ENCODE results near the gene CLCN6.

Gene CLCN6

DNA sequence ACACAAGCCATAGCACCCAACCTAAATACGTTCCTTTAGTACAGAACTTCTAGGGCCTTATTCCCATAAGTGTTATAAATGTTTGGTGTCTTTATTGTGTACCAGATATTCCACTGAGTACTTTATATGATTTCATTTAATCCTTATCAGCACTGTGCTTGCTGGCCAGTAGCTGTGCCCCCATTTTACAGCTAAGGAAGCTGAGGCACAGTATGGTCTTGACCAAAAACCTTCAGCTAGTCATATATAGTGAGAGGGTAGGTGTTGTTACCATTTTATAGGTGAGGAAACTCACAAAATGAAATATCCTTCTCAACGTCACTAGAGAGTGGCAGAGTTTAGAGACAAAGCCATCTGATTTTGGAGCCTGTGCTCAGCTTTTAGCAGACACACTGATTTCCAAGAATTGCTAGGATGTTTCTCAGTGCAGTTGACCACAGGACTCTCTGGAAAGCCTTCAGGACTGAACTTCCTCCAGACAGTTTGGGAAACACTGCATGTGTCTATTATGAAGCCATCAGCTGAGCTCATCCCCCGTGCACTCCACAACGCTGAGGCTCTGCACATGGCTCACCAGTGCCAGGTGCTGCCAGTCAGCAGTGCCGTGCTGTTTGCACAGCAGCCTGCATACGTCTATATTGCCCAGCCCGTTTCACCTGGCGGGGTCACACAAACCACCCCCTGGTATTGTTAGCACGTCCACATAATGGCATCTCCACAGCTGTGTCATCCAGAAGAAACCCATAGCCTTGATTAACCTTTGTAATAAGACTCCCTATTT, 26.1 kb downstream of the CLCN6 start:
- no peak for FAIRE-seq

GRCh38 chr1:11833497-11833896, 27.5 kb downstream of the CLCN6 start:
- no peak for FAIRE-seq

- no peak for FAIRE-seq
Observed at GRCh38 chr1:11833900-11834299, 27.9 kb downstream of the CLCN6 start.

DNA sequence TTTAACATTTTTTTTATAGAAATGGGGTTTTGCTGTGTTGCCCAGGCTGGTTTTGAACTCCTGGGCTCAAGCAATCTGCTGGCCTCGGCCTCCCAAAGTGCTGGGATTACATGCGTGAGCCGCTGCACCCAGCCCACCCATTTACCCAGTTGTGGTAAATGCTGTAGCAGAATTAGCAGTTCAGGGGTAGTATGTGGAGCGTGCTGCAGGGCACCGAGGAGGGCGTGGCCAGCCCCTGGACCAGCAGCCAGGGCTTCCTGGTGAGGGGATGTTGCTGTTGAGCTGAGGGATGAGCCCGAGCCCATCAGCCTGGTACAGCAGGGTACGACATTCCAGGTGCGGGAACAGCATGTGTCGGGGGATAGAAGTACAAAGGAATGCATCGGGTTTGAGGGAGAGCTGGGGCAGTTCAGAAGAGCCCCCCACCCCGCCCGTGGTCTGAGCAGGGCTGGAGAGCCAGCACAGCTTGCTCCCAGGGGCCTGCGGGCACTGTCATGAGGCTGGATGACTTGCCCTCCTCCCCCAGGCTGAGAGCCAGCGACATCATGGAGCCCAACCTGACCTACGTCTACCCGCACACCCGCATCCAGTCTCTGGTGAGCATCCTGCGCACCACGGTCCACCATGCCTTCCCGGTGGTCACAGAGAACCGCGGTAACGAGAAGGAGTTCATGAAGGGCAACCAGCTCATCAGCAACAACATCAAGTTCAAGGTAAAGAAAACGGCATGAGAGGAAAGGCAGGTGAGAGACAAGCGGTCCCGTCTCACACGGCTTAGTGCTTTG, 29.6 kb downstream of the CLCN6 start:
- FAIRE-seq, result no peak

- FAIRE-seq, result no peak
Observed at GRCh38 chr1:11836955-11837766, 31.2 kb downstream of the CLCN6 start.

GRCh38 chr1:11837767-11838348, 31.9 kb downstream of the CLCN6 start:
- FAIRE-seq, result no peak

DNA sequence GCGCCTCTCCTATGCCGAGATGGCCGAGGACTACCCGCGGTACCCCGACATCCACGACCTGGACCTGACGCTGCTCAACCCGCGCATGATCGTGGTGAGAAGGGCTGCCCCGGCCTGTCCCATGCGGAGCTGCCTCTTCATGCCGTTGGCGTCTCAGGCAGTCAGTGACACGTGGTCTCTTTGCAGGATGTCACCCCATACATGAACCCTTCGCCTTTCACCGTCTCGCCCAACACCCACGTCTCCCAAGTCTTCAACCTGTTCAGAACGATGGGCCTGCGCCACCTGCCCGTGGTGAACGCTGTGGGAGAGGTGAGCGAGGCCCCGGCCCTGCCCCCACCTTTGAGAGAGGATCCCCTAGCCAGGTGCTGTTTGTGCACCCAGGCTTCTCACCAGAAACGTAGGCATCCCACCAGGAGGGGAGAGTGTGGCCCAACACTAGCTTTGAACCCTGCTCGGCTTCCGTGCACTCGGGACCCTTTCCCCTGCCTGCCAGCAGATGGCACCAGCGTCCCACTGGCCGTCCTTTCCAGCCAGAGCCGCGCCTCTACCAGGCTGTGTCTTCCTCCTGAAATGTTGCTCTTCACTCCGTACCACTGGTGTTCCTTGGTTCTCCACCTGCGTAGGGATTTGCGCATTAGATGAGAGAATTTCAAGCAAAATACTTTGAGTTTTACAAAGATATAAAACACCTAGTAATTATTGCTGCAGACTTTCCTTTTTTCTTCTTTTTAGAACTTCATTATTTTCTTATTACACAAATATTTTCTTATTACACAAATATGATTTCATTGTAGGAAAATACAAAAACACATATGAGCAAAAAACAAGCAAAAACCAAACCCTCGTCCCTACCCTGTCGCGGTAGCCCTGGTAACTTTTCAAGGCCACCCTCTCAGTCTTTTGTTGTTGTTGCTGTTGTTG, 32.6 kb downstream of the CLCN6 start:
- FAIRE-seq, result no peak

- FAIRE-seq, result no peak
Observed at GRCh38 chr1:11839727-11840705, 34.0 kb downstream of the CLCN6 start.

- FAIRE-seq, result no peak
Observed at GRCh38 chr1:11841245-11842153, 35.5 kb downstream of the CLCN6 start.

- FAIRE-seq, result no peak
Observed at GRCh38 chr1:11842154-11843041, 36.4 kb downstream of the CLCN6 start.

GRCh38 chr1:11845641-11846335, 39.8 kb downstream of the CLCN6 start:
- FAIRE-seq, result no peak

DNA sequence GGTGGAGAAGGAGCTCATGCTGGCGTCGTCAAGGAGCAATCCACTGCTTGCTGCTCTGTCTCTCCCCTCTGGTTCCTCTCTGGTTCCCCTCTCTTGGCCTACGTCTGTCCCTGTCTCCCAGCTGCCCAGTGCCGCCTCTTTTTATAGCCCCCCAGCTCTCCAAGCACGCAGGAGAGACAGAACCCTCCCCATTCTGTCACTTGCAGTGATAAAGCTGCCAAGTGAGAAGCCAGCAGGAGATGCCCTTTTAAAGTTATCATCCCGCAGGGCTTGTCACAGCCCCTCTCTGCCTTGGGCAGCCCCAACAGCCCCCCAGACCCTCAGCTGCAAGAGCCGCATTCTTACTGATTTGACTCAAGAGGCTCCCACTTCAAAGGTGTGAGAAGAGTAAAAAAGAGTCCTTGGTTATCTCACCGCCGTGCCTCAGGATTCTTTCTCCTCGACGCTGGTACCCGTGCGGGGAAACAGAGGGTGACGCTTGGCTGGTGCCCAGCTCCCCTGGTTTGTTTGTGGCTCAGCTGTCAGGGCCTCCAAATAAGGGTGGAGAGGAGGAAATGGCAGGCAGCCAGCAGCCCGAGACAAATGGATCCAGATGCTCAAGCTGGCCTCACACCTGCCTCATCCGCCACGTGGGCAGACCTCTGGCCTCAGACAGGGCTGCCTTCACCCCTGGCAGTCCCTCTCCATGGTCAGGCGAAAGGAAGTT, 41.8 kb downstream of the CLCN6 start, which contains the start of gene NPPA:
Gene NPPA (minus strand): TSS at position 117 of the 706 bp plus-strand sequence. CDS start 99 bp downstream, at position 18.
- no peak for FAIRE-seq

DNA sequence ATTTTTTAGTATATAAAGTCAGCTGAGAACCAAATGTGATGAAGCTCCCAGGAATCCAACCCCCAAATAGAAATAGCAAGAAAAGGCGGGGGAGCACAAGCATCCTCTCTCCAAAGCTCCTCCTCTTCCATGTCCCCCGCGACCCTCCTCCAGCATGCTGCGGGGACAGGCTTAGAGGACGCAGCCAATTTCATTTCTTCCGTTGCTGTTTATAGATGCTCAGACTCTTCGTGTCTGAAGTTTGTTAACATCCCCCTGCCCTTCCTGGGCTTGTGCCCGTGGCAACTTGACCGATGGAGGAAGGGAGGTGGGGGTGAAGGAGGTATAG, 42.3 kb downstream of the CLCN6 start:
- no peak for FAIRE-seq

DNA sequence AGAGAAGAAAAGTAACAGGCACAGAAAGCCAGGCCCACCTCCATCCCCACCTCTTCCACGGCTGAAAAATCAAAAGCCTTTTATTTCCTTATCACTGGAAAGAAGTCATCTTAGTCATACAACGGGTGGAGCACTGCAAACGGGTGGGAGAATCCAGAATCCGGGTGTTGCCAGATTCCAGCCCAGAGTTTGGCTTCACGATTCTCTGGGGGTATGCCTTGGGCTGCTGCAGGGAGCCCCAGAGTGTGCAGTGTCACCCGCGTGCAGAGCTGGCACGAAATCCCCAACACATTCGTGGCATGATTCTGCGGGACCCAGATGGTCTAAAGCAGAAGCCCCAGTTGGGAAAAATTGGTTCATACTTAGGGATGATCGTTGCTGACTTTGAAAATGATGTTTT, 44.2 kb downstream of the CLCN6 start:
- no peak for FAIRE-seq

GRCh38 chr1:11851180-11851579, 45.2 kb downstream of the CLCN6 start:
- FAIRE-seq, result no peak

GRCh38 chr1:11854519-11854918, 48.5 kb downstream of the CLCN6 start:
- no peak for FAIRE-seq

- no peak for FAIRE-seq
Observed at GRCh38 chr1:11855430-11855829, 49.4 kb downstream of the CLCN6 start.

Measured in TTC549 (cell line).